ENCODE measurements around the gene FAM163A.

FAM163A gene

DNA sequence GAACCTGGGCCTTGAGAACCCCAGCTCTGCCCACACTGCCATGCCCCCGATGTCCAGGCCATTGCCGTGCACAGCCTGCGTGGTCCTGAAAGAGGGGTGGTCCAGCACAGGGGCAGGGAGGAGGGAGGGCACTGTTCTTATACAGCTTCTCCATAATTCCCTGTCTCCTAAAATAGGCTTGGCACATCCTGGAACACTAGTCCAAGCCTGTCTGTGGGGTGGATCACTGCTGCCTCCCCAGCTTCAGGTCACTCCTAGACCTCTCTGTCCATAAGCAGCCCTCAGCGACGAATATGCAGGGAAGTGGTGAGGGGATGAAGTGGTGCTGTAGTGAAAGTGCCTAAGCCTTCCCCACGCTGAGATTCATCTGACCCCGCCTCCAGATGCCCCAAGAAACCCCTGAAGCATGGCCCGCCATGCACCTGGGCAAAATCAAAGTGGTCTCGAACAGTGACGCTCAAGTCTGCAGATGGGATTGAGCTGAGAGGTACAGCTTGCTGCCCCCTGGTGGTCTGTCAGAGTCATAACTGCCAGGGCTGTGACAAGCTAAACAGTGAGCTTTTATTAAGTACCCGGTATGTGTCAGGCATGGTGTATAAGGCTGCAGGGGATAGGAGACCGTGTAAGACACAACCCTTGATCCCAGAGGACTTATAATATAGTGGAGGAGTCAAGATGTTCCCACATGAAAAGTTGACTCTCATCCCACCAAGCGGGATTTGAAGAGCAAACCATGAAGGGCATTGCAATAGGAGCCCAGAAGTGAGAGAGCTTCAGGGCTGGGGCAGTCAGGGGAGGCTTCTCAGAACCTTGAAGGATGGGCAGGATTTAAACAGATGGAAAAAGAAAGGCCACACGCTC is 66.6 kb downstream of the FAM163A start:
- Mint-ChIP-seq H3K27ac (no peak overlapping the region), H3K36me3 (ENCODE audit: low read depth) (no peaks in the 10 kb centered on the region), H3K4me1 (ENCODE audit: low read depth) (peaks cover 4% of the 10 kb centered on the region), H3K4me3 (no peak overlapping the region), H3K9me3 (no peaks in the 10 kb centered on the region), H3K27me3 (ENCODE audit: low read depth) (peaks cover 5% of the 10 kb centered on the region)

DNA sequence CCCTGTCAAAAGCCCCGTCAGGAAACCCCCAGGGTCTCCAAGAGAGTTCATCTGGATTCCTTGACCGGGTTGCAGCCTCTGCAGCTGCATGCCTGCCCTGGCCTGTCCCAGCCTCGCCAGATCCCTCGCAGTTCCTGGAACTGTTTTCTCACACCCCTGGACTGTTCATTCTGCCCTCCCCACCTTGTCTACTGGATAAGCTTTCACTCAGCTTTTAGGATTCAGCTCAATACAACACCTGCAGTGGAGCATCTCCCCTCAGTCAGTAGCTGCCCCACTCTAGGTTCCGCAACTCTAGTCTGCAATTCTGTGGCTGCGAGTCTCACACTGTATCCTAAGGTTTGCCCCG is 67.2 kb downstream of the FAM163A start:
- no peak overlapping the region for H3K27ac Mint-ChIP-seq
- peaks cover 10% of the 10 kb centered on the region for H3K4me1 Mint-ChIP-seq (ENCODE audit: low read depth)
- no peaks in the 10 kb centered on the region for H3K36me3 Mint-ChIP-seq (ENCODE audit: low read depth)
- no peak overlapping the region for H3K4me3 Mint-ChIP-seq
- peaks cover 10% of the 10 kb centered on the region for H3K27me3 Mint-ChIP-seq (ENCODE audit: low read depth)
- no peaks in the 10 kb centered on the region for H3K9me3 Mint-ChIP-seq

DNA sequence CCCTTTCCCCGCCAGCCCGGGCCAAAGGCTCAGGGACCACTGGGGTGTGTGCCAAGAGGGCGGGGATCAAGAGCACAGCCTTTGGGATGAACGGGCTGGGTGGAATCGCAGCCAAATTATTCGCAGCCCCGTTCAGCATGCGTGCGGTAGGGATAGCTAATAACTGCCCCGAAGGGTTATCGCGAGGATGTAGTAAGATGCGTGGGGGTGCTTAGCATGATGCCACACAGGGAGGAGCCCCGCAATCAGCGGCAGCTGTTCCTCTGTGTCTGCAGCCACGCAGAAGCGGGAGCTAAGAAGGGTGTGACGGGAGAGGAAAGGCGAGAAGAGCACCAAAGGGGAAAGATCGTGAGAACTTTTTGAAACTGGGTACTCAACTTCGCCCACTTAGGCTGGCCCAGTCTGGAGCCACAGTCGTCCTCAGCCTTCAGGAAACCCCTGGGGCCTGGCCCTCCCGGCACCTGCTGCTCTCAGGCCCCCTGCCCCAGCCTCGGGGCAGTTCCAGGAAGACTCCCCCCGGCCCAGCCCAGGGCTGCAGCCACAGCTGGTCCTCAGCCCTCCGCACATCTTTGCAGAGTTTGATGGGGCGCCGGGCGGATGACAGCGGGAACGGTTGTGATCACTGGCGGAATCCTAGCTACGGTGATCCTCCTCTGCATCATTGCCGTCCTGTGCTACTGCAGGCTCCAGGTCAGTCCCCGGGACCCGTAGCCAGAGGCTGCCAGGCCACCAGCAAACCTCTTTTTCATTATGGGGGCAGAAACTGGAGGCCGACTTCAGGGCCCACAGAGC is 69.6 kb downstream of the FAM163A start:
- no peaks in the 10 kb centered on the region for H3K36me3 Mint-ChIP-seq (ENCODE audit: low read depth)
- H3K9me3 Mint-ChIP-seq: no peaks in the 10 kb centered on the region
- no peak overlapping the region for H3K27ac Mint-ChIP-seq
- peaks cover 19% of the 10 kb centered on the region for H3K27me3 Mint-ChIP-seq (ENCODE audit: low read depth)
- H3K4me1 Mint-ChIP-seq (ENCODE audit: low read depth): peaks cover 16% of the 10 kb centered on the region
- H3K4me3 Mint-ChIP-seq: no peak overlapping the region

DNA sequence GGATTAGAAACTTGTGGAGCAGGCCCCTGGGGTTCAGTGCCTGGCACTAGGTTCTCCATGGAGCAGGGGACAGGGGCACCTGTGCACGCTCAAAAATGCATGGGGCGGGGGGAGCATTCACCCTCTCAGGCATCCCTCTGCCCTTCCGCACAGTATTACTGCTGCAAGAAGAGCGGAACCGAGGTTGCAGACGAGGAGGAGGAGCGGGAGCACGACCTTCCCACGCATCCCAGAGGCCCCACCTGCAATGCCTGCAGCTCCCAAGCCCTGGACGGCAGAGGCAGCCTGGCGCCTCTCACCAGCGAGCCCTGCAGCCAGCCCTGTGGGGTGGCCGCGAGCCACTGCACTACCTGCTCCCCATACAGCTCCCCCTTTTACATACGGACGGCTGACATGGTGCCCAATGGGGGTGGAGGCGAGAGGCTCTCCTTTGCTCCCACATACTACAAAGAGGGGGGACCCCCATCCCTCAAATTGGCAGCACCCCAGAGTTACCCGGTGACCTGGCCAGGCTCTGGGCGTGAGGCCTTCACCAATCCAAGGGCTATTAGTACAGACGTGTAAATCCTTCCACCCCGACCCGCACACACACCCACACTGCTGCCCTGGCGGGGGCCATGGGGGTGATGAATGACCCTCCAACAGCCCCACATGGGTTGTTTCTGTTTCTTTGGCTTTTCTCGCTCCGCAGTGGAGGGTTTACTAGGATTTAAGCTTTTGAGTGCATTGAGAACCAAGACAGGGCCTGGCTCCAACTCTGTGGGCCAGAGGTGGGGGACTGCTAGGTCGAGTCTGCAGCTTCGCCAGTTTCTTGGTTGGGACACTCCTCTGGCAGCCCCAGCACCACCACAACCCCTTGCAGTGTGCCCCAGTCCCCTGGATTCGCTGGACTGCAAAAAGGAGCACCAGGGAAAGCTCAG is 70.8 kb downstream of the FAM163A start:
- peaks cover 19% of the 10 kb centered on the region for H3K27me3 Mint-ChIP-seq (ENCODE audit: low read depth)
- no peaks in the 10 kb centered on the region for H3K36me3 Mint-ChIP-seq (ENCODE audit: low read depth)
- no peak overlapping the region for H3K27ac Mint-ChIP-seq
- no peaks in the 10 kb centered on the region for H3K9me3 Mint-ChIP-seq
- peaks cover 16% of the 10 kb centered on the region for H3K4me1 Mint-ChIP-seq (ENCODE audit: low read depth)
- peak overlapping the region; percentile 91 for H3K4me3 Mint-ChIP-seq

DNA sequence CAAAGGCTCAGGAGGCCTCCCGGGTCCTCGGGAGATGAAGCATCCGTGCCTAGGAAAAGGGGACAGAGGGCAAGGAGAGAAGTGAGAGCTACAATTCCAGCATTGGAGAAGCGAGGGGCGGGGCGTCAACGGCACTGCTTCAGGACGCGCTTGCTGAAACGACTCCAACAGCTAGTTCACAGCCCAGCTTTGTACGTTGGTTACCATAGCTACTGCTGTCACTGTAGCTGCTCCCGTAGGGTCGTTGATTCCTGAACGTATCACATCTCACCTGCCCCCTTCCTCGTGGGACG is 71.4 kb downstream of the FAM163A start:
- H3K4me3 Mint-ChIP-seq: peak overlapping the region; percentile 91
- H3K27ac Mint-ChIP-seq: no peak overlapping the region
- H3K9me3 Mint-ChIP-seq: no peaks in the 10 kb centered on the region
- H3K4me1 Mint-ChIP-seq (ENCODE audit: low read depth): peaks cover 16% of the 10 kb centered on the region
- H3K36me3 Mint-ChIP-seq (ENCODE audit: low read depth): no peaks in the 10 kb centered on the region
- peaks cover 19% of the 10 kb centered on the region for H3K27me3 Mint-ChIP-seq (ENCODE audit: low read depth)

DNA sequence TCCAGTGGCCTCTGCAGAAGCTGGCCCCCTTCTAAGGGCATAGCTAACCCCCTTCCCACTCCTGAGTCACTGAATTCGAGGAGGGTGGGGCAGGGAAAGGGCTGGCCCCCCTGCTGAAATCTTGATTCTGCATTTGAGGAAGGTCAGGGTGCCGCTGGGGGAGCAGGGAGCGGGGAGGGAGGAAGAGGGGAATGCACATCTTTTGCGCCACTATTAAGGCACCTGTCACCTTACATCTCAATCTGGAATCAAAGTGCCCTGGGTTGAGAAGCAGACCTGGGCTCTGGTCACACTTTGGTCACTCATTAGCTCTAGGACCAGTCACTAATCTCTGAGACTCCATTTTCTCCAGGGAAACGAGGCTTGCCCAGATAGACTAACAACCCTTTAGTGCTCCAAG is 72.5 kb downstream of the FAM163A start:
- Mint-ChIP-seq H3K27ac (no peak overlapping the region), H3K9me3 (no peaks in the 10 kb centered on the region), H3K36me3 (ENCODE audit: low read depth) (no peaks in the 10 kb centered on the region), H3K27me3 (ENCODE audit: low read depth) (peaks cover 15% of the 10 kb centered on the region), H3K4me1 (ENCODE audit: low read depth) (peaks cover 16% of the 10 kb centered on the region), H3K4me3 (peak overlapping the region; percentile 91)

DNA sequence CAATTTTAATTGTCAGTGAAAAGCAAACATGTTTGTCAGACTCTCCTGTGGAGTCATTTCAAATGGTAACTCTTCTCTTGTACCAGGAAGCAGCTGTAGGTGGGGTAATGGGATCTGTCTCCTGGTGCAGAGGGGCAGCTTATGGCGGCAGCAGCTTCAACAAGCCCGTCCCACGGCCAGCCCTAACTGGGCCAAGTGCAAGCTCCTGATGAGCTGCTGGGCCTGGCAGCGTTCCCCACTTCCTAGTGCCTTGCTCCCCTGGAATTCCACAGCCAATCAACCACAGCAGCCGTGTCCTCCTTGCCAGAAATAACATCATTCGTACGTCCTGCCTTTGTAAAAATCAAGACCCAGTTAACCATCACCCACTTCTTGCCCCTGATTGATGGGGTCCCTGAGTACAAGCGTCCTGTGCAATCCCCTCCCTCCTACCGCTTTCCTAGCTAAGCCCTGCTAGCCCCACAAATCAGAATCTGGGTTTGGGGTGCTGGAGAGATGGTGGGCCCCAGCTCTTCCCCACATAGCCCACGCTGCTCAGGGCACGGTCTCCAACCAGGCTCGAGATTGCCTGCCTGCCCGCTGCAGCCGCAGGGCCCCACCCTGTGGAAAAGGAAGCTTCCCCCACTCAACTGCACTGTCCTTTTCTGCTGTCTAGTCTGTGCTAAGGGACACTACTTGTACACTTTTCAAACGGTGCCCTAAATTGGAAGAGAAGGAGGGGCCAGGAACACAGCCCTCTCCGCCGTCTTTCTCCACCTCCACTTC is 73.3 kb downstream of the FAM163A start:
- Mint-ChIP-seq H3K4me1 (ENCODE audit: low read depth) (peaks cover 16% of the 10 kb centered on the region), H3K9me3 (no peaks in the 10 kb centered on the region), H3K27me3 (ENCODE audit: low read depth) (peaks cover 15% of the 10 kb centered on the region), H3K27ac (no peak overlapping the region), H3K4me3 (peak overlapping the region; percentile 23), H3K36me3 (ENCODE audit: low read depth) (no peaks in the 10 kb centered on the region)

DNA sequence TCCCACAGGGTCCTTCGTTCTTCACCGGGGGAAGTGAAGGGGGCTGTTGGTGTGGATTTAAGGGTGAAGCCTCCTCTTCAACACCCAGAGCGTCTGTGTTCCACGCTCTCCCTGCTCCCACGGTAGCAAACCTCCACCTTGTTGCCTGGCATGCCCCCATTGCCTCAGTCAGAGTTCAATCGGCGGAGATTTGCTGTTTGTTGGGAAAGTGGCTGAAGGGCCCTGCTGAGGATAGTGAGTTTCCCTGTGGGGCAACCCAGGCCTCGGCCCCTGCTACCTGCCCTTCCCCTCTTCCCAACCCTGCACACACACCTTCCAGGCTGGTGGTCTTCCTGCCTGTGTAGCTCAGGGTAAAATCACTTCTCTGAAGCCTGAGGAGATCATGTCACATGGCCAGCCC is 74.0 kb downstream of the FAM163A start:
- peaks cover 16% of the 10 kb centered on the region for H3K4me1 Mint-ChIP-seq (ENCODE audit: low read depth)
- peaks cover 15% of the 10 kb centered on the region for H3K27me3 Mint-ChIP-seq (ENCODE audit: low read depth)
- H3K36me3 Mint-ChIP-seq (ENCODE audit: low read depth): no peaks in the 10 kb centered on the region
- H3K4me3 Mint-ChIP-seq: no peak overlapping the region
- H3K27ac Mint-ChIP-seq: no peak overlapping the region
- H3K9me3 Mint-ChIP-seq: no peaks in the 10 kb centered on the region

DNA sequence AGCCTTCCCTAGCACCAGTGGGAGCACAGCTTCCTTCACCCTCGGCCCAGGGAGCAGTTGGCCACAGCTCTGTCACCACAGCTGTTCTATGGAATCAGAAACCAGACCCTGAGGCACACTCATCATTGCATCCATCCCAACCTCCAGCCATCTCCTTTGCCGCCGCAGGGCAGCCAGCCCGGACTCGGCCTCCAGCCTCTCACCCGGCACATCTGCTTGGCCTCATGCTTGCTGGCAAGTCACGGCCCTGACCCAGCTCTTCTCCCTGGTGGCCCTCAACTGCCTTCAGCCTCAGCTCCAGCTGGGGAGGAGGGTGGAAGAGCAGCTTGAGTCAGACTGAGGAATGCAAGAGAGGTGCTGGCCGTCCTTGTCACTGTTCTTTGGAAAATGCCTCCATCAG is 74.7 kb downstream of the FAM163A start:
- Mint-ChIP-seq H3K27me3 (ENCODE audit: low read depth) (peaks cover 15% of the 10 kb centered on the region), H3K36me3 (ENCODE audit: low read depth) (no peaks in the 10 kb centered on the region), H3K27ac (no peak overlapping the region), H3K4me3 (no peak overlapping the region), H3K4me1 (ENCODE audit: low read depth) (peaks cover 16% of the 10 kb centered on the region), H3K9me3 (no peaks in the 10 kb centered on the region)

DNA sequence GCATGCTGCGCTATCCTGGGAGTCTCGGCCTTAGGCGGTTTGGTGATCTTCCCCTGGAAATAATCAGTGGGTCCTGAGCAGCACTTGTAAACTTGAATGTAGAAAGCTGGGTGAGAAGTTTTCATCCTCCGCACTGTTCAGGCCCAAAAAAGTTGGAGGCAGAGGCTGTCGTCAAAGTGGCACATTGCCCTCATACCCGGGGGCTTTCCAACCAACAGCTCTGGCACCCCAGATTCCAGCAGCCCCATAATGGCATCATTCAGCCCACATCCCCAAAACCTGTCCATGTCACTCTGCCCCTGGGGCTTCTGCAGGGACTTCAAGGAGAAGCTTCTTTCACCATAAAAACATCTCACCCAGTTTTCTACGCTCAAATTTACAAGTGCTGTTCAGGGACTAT is 75.2 kb downstream of the FAM163A start:
- Mint-ChIP-seq H3K36me3 (ENCODE audit: low read depth) (no peaks in the 10 kb centered on the region), H3K4me3 (no peak overlapping the region), H3K27ac (no peak overlapping the region), H3K4me1 (ENCODE audit: low read depth) (peaks cover 16% of the 10 kb centered on the region), H3K27me3 (ENCODE audit: low read depth) (peaks cover 15% of the 10 kb centered on the region), H3K9me3 (no peaks in the 10 kb centered on the region)

DNA sequence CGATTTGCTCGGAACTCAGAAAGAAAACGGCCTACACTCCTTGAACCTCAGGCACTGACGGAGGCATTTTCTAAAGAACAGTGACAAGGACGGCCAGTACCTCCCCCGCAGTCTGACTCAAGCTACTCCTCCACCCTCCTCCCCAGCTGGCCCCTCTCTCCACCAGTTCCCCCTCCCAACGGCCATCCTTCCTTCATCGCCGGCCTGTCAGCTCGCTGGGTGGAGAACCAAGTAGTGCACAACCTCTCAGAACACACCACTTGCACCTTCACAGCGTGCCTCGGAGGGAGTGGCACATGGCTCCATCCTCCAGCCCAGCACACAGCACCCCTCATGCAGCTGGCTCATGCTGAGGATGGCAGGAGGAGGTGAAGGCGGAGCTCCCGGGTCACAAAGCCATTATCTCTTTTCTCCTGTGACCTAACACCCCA is 75.7 kb downstream of the FAM163A start:
- H3K27ac Mint-ChIP-seq: no peak overlapping the region
- peaks cover 16% of the 10 kb centered on the region for H3K4me1 Mint-ChIP-seq (ENCODE audit: low read depth)
- peaks cover 15% of the 10 kb centered on the region for H3K27me3 Mint-ChIP-seq (ENCODE audit: low read depth)
- H3K36me3 Mint-ChIP-seq (ENCODE audit: low read depth): no peaks in the 10 kb centered on the region
- H3K4me3 Mint-ChIP-seq: no peak overlapping the region
- H3K9me3 Mint-ChIP-seq: no peaks in the 10 kb centered on the region

DNA sequence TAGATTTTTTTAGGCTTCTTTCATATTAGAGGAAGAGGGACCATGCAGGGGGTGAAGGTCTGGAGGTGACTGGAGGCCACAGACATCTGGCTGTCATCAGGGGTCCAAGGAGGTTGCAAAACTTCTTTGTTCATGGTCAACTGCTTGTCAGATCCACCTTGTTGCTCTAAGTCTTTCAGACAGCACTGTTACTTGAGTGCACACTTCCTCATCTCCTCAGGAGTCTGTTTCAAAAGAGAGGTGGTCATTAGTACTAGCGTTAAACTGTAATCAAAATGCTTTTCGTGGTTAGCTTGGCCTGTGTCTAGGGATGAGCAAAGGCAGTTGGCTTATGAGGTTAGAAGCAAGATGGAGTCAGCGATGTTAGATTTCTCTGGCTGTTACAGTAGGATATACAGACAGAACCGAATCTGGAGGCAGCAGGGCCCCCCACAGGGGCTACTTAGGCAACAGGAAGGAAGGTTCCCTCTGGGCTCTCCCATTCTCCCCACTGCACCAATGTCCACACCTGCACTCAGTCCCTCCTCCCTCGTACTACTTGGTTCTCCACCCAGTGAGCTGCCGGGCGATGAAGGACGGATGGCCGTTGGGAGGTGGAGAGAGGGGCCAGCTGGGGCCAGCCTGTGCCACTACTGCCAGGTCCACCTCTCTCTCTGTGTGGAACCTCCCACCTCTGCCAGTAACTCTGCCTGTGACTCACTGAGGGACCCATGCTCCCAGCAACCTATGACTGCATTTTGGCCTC is 77.3 kb downstream of the FAM163A start:
- Mint-ChIP-seq H3K9me3 (no peaks in the 10 kb centered on the region), H3K4me1 (ENCODE audit: low read depth) (peaks cover 5% of the 10 kb centered on the region), H3K4me3 (no peak overlapping the region), H3K36me3 (ENCODE audit: low read depth) (no peaks in the 10 kb centered on the region), H3K27ac (no peak overlapping the region), H3K27me3 (ENCODE audit: low read depth) (peaks cover 9% of the 10 kb centered on the region)

DNA sequence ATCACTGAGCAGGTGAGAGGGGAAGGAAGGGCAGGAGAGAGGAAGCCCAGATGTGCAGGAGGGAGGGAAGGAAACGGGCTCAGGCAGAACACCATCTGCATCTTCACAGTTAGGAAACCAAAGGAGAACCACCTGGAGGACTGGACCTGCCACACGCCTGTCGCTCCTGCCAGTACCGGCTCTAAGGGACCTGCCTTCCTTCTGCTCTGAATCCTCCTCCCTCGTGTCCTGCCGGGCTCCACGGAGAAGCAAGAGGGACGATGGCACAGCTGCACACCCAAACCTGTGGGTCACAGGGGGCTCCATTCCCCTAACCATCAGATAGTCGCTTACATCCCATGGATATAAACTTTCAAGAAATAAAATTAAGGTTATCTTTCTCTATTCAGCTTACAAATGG is 78.4 kb downstream of the FAM163A start:
- no peak overlapping the region for H3K27ac Mint-ChIP-seq

More for the DNA sequence above, 78.4 kb downstream of the FAM163A start:
- Mint-ChIP-seq H3K9me3 (no peaks in the 10 kb centered on the region), H3K27me3 (ENCODE audit: low read depth) (peaks cover 6% of the 10 kb centered on the region), H3K4me1 (ENCODE audit: low read depth) (no peaks in the 10 kb centered on the region), H3K4me3 (no peak overlapping the region), H3K36me3 (ENCODE audit: low read depth) (no peaks in the 10 kb centered on the region)
